Activated CD4-positive, alpha-beta T cell treated with anti-CD3 and anti-CD28 coated beads, Interleukin-2, Interleukin-4, amounts not matched to agents 100 ng/mL and 50 ng/mL, durations not matched to agents 16 hours and 8 hours (primary cell): ENCODE measurements around the gene ITGB2.
A peak's percentile ranks its signal among the peaks of the same experiment; 100 is the strongest.
"Not testable (repeated sequence)": the region's sequence is repeated elsewhere in the genome, so short reads cannot be mapped to it uniquely, and the experiment has no call there.

Experiments used
- DNase-seq: peaks from one replicate; pipeline ENCODE4 v3.0.0-alpha.2; 2020; ENCODE audit warnings: low spot score

ITGB2 gene

DNA sequence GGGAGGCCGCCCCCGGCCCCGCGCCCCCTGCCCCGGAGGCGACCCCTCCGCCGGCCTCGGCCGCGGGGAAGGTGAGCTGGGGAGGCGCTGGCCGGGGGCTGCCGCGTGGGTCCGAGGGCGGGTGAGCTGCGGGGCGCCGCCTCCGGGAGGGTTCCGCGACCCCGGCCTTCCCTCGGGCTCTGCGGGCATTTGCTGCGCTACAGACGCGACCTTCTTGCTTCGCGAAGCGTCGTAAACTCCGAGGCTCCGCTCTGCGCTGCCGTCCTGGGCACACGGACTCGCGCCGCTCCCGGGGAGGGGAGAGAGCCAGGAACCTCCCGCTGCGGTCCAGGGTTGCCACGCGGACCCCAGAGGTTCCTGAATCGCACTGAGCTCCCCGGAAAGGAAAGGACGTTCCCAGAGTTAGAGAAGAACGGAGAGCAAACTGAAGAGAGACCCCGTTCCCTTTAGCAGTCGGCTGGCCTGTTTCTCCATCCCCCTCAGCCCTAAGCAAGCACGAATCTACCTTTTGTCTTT lies 19.5 kb upstream of the ITGB2 start:
- DNase-seq: no peak

DNA sequence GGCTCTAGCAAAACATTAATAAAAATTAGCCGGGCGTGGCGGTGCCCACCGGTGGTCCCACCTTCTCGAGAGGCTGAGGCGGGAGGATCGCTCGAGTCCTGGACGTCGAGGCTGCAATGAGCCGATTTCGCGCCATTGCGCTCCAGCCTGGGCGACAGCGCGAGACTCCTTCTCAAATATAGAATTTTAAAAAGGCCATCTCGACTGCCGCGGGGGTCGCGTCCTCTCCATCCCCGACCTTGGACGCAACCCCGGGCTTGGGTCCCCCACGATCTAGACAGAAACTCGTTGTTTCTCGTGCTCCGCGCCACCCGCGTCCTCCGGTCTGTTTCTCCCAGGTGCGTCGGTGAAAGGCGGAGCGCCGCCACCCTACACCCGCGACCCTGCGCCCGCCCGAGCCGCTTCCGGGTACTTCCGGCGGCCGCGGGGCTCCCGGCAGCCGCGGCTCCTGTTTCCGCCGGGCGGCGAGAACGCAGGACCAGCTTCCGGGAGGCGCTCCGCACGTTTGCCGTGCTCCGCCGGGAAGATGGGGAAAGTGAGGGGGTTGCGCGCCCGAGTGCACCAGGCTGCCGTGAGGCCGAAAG lies 18.9 kb upstream of the ITGB2 start, which contains the start of gene SLX9:
Gene SLX9 (plus strand): TSS at position 498 of the 584 bp plus-strand sequence. CDS start 29 bp downstream, at position 527.
- peak; percentile 86 for DNase-seq

- DNase-seq: no peak
These were observed 18.3 kb upstream of the ITGB2 start for GRCh38 chr21:44938772-44939531.

- no peak for DNase-seq
These were observed 14.8 kb upstream of the ITGB2 start for GRCh38 chr21:44935533-44935927.

DNA sequence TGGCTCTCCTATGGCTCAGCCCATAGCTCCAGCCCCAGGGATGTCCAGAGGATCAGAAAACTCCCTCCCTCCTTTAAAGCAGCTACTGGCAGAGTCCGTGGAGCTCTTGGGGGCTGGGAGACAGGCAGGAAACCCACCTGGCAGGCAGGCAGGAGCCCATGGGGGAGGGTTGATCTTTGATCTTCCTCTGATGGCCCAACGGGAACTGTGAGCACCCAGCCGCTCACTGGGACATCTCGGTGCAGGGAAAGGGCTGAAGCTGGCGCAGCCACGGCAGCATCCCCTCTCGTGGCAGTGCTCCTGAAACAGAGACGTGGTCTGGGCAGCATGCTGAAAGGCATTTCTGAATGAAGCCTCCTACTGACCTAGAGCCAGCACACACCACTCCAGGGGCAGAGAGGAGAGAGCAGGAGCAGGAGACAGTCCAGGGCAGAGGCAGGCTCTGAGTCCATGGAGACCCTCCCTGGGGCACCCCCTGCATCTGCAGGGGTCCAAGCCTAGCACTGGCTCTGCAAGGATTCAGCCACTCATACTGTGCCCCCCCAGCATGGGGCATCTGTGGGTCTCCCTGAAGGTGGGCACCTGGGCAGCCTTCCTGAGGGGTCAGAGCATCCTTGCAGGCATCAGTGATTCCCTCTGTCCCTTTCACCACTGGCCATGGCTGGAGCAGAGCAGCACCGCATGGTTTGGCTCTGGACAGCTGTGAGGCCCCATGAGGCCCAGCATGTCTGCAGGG lies 14.3 kb upstream of the ITGB2 start:
- DNase-seq: no peak

DNA sequence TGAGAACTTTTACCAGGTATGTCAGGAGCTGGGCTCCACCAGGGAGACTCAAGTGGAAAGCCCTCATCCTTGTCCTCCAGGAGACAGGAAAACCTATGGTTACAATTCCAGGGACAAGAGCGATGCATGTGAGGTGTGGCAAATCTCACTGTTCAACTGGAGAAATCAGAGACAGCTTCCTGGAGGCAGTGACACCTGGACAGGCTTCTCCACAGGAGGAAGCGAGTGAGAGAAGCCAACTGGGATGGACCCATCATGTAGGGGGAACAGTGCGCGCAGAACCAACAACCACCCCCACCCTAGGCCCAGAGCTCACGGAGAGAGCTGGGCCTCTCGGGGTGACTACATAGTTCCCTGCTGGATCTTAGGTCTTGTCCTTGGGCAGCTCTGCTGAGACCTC lies 13.6 kb upstream of the ITGB2 start:
- DNase-seq: no peak

- no peak for DNase-seq
These were observed 13.2 kb upstream of the ITGB2 start for GRCh38 chr21:44933918-44934260.

DNA sequence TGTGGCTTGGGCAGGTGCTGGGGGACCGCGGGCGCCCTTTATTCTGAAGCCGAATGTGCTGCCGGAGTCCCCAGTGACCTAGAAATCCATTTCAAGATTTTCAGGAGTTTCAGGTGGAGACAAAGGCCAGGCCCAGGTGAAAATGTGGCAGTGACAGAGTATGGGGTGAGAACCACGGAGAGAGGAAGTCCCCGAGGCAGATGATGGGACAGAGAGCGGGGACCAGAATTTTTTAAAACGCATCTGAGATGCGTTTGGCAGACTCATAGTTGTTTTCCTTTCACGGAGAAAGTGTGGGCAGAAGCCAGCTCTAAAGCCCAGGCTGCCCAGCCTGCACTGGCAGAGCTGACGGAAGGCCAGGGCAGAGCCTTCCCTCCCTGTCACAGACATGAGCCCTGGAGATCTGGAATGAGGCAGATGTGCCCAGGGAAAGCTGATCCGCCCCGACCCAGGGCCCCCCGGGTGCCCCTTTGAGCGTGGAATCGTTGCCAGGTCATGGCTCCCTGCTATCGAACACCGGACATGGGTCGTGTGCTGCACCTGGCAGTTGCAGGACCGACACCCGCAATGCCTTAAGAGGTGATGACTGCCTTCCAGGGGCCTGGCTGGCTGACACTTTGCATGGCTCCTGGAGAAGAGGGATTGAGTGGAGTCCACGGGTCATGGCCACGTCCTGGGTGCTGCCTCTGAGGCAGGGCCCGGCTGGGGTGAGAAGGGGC lies 12.7 kb upstream of the ITGB2 start:
- DNase-seq: no peak

GRCh38 chr21:44932408-44933181 lies 11.9 kb upstream of the ITGB2 start:
- no peak for DNase-seq

- no peak for DNase-seq
These were observed 11.1 kb upstream of the ITGB2 start for GRCh38 chr21:44931501-44932407.

DNA sequence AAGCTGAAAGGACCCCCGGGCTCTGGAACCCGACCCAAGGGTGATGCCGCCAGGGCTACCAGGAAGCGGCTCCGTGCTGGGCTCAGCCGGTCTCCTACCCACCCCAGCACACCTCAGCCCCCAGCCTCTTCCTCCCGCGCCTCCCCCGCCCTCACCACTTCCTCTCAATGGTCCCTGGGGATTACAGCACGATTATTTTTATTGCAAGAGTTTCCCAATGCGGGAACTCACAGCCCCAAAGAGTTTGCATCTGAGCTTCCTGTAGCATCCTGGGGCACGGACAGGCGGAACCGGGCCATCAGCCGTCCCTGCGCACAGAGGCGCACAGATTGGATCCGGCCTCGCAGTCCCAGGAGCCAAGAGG lies 10.4 kb upstream of the ITGB2 start:
- DNase-seq: no peak

GRCh38 chr21:44930543-44930981 lies 9.9 kb upstream of the ITGB2 start:
- DNase-seq: no peak

DNA sequence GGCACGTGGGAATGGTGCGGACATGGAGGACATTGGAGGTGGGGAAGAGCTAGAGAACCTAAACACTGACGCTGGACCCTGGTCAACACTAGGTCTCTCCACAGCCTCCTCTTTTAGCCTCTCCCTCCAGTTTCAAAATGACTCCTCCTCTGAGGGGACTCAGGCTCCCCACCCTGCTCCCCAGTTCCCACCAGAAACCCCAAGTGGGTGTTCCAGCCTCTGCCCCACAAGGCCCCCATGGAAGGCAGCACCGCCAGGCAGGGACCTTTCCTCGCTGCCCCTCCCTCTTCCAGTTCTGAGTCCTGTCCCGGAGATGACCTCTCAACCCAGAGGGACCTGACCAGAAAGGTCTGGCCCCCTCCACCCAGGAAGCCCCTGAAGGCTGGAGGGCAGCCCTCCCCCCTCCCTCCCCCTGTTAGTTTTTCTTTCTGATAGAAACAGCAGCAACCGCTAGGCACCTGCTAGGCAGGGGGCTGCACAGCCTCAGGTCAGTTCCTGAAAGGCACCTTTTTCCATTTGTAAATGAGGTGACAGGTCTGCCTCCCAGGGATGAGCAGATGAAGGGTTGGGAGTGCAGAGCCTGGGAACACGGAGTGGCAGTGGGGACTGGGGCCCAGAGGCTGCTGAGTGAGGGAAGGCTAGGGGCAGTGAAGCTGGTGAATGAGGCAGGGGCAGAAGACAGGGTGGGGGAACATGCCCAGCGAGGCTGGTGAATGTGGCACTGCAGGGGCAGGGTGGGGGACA lies 9.3 kb upstream of the ITGB2 start:
- no peak for DNase-seq

- no peak for DNase-seq
These were observed 8.6 kb upstream of the ITGB2 start for GRCh38 chr21:44929242-44929798.

DNA sequence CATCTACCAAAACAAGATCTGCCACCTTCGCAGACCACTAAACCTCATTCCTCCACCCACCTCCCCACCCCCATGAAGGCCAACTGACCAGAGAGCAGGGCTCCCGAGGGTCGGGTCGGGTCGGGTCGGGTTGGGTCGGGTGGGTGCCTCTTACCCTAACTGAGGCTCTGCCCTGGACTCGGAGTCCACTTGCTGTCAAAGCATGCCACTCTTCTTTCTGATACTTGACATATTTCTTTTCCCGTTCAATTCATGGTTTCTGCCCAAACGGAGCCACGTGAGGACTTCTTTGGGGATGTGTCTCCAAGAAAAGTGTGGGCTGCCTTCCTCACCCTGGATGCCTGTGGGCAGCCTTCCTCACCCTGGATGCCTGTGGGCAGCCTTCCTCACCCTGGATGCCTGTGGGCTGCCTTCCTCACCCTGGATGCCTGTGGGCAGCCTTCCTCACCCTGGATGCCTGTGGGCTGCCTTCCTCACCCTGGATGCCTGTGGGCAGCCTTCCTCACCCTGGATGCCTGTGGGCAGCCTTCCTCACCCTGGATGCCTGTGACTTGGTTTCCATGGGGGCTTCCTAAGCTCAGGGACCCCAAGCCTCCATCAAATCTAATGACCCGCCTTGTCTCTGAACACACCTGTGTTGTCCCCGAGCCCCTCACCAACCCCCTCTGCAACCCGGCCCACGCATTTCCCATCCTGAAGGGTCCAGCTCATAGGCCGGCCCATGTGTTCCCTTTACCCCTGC lies 8.0 kb upstream of the ITGB2 start:
- not testable (repeated sequence) for DNase-seq

DNA sequence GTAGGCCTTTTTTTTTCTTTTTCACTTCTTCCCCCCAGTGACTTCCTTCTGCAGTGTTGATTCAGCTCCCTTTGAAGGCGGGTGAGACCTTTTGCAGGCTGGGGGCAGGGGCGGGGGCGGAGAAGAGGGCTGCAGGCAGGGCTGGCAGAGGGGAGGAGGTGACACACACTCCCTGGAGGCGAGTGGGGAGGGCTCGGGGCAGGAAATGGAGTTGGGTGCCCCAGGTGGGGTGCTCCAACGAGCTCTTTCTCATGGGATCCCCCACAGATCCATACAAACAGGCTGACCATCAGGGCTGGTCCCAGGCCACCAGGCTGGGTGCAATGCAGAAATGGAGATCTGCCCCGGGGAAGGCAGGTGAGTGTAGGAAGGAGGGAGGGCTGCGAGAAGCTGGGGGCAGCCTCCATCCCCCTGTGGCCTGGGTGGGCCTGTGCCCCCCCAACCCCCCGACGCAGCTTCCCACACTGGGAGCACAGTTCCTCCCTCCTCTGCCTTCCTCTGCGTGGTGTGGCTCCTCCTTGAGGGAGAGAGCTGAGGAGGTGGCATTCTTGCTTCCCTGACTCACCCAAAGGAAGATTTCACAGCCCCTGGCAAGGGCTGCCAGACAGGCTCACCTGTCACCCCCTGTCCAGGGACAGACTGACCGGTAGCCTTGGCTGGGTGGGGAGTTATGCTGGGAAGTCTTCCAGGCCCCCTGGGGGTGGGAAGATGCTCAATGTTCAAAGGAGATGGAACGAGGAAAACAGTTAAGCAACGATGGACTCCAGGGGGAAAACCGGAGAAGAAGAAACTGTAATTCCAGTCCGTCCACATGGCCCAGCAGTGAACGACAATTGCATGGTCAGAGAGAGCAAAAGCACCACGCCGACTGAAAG lies 7.1 kb upstream of the ITGB2 start:
- DNase-seq: peak; percentile 89

DNA sequence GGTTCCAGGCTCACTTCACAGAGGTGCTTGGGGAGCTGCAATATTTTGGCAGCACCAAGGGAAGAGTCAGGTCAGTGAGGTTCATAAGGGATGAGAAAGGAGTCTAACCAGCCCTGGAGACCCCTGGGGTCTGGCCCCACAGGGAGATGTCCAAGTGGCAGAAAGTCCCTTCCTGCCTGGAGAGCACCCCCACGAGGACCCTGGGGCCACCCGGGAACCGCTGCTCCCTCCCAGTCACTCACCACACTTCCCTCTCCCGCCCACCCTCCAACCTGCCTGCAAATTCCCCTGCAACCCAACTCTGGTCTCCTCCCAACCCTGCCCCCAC lies 6.5 kb upstream of the ITGB2 start:
- no peak for DNase-seq
